HG02759 (cell line): ENCODE measurements around the gene TCAIM.
"Not testable (repeated sequence)": the region's sequence is repeated elsewhere in the genome, so short reads cannot be mapped to it uniquely, and the experiment has no call there.

Experiments used
- ATAC-seq: cut with Tn5 transposase; IDR thresholded peaks from one replicate; pipeline ENCODE4 v1.9.1; 2021; ENCODE audit warnings: mild to moderate bottlenecking, moderate library complexity; ENCODE audit not compliant: unreplicated experiment

Gene TCAIM

DNA sequence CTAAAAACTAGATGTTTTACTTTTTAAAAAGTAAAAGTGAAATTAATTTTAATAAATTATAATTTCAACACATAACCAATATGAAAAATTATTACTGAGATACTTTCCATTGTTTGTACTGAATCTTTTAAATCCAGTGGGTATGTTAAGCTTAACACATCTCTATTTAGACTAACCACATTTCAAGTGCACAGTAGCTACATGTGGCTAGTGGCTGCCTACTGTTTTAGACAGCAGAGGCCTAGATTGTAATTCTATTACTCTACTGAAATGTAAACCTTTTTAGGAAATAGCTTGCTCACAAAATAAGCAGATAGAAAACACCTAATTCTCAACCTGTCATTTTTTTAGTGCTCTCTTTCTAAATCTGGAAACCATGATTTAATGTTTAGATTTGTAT is 4.9 kb downstream of the TCAIM start:
- no peak for ATAC-seq

DNA sequence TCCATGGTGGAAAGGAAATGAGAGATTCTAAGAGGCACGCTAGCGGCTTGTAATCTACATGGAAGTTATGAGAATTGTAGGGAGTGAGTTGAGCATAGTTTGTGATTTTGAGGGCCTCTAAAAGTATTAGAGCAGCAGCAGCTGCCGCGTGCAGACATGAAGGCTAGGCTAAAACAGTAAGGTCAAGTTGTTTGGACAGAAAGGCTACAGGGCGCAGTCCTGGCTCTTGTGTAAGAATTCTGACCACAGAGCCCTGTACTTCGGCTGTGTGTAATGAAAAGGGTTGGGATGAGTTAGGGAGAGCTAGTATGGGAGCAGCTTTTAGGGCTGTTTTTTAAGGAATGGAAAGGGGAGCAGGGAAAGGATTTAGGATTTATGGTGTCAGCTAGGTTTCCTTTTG is 8.0 kb downstream of the TCAIM start:
- ATAC-seq = not testable (repeated sequence)

DNA sequence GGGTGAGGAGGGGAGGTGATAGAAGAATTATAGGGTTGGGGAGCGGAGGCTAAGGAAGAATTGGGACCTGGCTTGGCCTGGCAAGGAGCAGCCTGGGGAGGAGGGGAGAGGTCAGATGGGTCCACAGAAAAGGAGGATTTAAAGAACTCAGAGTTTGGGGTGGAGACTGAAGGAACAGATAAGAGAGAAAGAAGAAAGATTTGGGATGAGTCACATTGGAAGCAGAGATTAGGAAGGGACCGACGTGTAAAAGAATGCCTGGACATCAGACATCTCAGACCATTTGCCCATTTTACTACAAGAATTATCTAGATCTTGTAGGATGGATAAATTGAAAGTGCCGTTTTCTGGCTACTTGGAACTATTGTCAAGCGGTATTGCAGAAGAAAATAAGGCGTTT is 10.4 kb downstream of the TCAIM start:
- no peak for ATAC-seq

DNA sequence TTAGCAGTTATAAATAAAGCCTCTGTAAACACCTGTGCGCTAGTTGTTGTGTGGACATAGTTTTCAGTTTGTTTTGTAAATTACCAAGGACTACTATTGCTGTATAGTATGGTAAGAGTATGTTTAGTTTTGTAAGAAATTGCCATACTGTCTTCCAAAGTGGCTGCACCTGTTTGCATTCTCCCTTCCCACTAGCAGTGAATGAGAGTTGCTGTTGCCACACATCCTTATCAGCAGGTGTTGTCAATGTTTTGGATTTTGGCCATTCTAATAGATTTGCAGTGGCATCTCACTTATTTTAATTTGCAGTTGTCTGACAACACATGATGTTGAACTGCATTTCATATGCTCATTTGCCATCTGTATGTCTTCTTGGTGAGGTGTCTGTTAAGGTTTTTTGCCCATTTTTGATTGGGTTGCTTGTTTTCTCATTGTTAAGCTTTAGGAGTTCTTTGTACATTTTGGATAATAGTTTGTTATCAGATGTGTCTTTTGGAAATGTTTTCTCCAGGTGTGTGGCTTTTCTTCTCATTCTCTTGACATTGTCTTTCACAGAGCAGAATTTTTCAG is 14.9 kb downstream of the TCAIM start:
- ATAC-seq = no peak

DNA sequence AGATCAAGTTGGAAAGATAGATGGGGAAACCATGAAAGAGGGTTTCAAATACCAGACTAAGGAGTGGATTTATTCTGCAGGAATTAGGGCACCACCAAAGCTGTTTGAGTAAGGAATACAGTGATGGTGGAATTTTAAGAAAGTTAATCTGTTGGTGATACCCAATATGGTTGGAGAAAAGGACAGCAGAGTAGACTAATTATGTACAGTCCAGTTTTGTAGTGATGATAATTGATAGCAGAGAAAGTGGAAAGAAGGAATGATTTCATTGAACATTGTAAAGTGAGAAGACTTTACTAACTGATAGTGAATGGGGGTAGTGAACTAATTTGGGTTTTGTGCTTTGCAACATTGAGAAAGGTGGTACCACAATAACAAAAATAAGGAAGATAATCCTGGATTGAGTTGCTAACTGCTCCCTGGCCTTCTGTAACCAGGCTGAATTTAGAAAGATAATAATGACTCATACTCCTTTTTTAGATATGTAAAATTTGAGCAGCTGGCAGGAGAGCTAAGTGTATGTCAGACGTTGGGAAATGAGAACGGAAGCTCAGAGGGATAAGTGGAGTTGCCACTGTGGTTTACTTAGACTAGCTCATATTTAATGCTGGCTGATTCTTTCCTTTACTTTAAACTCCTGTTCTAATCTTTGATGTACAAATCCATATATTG is 16.9 kb downstream of the TCAIM start:
- no peak for ATAC-seq

DNA sequence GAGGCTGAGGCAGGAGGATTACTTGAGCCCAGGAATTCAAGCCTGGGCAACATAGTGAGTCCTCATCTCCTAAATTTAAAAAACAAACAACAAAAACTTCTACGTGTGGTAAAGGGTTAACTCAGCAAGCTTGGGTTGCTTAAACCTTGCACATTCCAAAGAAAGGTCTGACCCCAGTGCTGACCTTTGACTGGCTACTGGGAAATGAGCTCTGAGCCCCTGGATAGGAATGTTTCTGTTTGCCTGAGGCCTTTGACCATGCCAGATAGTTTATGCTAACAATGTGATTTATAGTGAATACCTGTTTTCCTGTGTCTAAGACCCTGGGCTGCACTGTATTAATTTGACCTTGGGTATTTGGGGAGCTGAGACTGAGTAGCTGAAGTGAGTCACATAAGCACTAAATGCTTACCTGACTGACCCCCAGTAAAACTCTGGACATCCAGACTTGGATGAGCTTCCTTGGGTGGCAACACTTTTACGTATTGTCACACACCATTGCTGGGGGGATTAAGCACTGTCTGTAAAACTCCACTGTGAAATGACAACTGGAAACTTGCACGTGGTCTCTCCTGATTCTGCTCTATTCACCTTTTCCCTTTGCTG is 20.7 kb downstream of the TCAIM start:
- no peak for ATAC-seq

DNA sequence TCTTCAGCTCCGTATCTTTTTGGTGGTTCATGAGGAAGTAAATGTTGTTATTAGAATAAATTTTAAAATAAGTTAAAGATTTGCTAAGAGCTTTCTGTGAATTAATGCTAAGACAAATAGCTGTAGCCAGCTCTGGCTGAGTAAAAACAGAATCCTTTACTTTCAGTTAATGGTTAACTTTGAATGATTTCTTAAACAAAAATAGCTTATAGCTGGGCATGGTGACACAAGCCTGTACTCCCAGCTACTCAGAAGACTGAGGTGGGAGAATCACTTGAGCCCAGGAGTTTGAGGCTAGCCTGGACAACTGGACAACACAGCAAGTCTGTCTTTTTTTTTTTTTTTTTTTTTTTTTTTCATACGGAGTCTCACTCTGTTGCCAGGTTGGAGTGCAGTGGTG is 25.0 kb downstream of the TCAIM start:
- ATAC-seq = no peak

DNA sequence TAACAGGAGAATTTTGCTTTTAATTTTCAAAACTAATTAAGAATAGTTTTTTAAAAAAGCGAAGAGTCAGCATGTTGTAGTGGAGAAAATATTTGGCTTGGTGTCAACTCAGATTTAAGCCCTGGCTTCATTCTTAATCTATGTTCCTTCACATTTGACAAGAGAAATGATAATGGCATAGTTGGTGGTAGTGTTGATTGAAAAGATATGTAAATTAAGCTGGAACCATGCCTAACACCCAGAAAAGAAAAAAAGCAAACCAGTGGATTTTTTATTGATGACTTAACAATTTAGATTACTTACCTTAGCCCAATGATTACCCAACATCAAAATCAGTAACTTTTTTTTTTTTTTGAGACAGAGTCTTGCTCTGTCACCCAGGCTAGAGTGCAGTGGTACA is 27.4 kb downstream of the TCAIM start:
- ATAC-seq = no peak

DNA sequence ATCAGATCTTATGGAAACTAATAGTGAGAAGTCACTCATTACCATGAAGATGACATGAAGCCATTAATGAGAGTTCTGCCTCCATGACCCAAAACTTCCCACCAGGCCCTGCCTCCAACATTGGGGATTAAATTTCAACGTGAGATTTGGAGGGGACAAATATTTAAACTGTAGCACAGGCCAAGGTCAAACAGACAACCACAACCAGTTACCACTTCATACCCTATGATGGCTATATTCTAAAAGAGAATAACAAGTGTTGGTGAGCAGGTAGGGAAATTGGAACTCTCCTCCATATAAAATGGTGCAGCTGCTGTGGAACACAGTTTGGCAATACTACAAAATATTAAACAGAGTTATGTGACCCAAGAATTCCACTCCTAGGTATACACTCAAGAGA is 36.9 kb downstream of the TCAIM start:
- no peak for ATAC-seq

DNA sequence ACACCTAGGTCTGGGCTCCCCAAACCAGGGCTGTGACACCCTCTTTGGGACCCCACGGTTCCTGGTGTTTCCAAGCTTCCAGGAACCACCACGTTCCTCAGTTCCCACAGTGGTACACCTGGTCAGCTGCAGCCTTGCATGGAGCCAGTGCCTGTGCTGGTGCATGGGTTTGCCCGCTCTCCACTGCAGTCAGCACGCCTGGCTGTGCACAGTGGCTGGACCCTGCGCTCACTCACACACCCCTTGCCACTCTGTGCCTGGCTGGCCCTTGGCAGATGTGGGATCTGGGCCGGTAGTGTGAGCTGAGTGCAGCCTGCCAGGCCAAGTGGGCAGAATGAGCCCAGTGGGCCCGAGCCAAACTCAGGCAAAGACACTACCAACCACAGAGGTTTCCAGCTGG is 48.8 kb downstream of the TCAIM start:
- ATAC-seq = no peak

DNA sequence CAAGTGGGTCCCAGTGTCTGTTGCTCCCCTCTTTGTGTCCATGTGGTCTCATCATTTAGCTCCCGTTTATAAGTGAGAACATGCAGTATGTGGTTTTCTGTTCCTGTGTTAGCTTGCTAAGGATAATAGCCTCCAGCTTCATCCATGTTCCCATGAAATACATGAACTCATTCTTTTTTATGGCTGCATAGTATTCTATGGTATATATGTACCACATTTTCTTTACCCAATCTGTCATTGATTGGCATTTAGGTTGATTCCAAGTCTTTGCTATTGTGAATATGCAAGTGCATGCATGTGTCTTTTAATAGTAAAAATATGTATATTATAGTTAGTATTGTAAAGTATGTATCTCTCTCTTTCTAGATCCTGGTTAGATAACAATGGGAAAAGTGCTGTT is 53.9 kb downstream of the TCAIM start:
- ATAC-seq = no peak

DNA sequence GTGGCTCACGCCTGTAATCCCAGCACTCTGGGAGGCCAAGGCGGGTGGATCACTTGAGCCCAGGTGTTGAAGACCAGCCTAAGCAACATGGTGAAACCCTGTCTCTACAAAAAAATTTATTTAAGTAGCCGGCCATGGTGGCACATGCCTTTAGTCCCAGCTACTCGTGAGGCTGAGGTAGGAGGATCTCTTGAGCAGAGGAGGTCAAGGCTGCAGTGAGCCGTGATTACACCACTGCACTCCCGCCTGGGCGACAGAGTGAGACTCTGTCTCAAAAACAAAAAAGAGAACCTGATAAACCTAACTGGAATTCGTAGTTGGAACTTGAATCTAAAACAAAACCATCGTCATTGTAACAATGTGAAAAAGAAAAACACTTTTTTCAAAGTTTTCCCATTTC is 57.1 kb downstream of the TCAIM start:
- no peak for ATAC-seq

DNA sequence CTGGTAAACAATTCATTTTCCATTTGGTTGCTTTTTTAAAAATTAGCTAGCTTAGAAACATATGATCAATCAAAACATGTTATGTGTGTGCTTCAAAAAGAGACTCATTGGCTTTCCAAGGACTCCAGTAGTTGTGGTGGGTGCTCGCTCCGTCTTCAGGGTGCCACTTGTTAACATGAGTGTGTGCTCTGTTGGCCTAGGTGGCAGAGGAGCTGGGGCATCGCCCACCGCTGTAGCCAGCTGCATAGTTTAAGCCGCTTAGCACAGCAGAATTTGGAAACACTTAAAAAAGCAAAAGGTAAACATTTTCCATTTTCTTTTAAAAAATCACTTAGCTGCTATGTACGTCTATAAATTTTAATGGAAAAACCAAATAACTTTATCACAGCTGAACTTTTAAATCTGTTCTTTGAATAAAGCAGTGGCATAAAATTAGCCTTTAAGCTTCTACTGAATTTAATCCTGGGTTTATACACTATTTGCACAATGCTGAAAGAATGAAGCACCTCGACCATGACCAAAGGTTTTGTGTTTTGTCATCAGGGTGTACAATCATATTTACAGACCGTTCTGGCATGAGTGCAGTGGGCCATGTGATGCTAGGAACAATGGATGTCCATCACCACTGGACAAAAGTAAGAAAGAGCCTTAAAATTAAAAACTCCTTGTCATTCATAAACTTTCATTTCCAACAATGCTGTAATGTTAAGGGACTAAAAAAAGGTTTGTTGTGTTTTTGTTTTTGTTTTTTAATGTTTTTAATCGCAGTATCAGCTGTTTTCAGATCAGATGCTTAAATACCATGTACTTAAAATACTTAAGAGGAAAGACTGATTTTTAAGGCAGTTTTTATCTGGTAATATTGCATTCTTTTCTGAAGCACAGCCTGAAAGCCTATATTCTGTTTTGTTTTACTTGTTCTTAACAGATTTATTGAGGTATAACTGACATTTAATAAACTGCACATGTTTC is 57.9 kb downstream of the TCAIM start:
- no peak for ATAC-seq

DNA sequence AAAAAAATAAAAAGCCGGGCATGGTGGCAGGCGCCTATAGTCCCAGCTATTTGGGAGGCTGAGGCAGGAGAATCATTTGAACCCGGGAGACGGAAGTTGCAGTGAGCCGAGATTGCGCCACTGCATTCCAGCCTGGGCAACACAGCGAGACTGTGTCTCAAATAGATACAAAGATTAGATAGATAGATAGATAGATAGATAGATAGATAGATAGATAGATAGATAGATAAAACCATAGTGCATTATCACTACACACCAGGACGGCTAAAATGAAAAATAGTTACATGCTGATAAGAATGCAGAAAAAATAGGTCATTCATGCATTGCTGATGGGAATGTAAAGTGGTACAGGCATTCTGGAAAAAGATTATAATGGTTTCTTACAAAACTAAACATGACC is 59.7 kb downstream of the TCAIM start:
- ATAC-seq = not testable (repeated sequence)

DNA sequence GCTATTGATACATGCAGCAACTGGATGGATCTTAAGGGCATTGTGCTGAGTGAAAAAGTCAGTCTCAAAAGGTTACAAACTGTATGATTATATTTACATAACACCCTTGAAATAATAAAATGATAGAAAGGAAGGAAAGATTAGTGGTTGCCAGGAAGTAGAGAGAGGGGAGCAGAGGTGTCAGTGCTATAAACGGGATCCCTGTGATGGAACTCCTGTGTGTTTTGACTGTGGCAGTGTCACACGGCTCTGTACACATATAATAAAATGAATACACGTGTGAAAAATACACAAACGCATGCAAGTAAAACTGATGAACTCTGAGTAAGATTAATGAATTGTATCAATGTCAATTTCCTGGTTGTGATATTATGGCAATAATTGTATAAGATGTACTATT is 60.3 kb downstream of the TCAIM start:
- no peak for ATAC-seq

DNA sequence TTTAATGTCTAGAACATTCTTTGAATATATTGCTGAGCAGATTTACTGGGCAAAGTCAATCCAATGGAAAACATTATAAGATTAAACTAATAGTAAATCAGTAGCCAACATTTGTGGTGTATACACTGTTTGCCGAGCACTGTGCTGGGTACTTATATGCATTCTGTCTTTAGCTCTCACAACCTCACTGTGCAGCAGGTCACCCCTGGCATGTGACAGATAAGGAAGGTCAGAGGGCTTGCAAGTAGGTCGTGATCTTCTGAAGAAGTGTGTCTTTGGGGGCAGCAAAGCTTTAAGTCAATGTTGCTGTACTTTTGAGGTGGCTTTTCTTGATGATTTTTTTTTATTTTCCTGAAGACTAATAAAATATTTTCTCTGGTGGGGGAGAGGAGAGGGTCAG is 62.2 kb downstream of the TCAIM start:
- no peak for ATAC-seq

DNA sequence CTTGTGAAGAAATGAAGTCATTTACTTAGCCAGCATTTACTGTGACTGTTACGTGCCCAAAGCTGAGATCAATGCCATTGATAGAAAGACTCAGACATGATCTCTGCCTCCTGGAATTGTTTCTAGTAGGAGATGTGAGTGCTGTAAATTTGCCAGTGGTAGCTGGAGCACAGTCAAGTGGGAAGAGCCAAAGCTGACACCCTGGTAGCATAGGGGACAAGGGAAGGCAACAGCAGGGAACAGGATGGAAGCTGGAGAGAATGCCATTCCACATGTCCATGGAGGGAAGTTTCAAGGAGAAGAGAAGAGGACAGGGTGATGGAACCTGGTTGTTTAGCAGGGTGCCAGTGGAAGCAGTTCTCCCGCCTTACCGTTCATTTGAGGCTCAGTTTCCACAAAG is 64.0 kb downstream of the TCAIM start:
- ATAC-seq = no peak

DNA sequence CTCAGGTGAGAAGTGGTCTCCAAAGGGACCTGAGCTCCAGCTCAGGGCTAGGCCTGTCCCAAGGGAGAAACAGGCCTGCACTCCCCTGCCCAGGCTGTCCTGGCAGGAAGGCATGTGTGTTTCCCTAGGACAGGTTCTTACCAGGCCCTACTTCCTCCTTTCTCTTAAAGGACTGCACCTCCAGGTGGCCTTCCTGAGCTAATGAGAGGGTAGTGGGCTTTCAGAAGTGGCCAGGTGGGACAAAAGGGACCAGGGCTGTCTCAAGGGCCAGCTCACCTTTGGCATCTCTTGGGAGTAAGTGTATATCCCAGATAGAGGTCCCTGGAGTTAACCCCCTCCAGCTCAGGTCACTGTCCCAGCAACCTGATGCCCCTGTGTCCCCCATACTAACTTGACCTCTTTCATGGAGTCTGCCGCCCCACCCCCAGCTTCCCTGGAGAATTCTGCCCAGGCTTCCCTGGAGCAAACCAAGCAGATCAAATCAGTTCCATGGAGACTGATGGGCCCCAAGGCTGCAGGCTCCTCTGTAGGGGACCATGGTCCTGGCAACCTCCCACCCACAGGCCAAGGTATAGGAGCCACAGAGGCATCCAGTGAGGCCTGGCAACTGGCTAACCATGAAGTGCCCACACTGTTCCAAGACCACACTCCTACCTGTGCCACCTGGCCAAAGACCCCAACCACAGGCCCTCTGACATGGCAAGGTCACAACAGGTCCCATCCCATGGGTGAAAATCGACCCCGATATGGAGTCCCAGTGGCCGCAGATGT is 71.3 kb downstream of the TCAIM start:
- no peak for ATAC-seq

DNA sequence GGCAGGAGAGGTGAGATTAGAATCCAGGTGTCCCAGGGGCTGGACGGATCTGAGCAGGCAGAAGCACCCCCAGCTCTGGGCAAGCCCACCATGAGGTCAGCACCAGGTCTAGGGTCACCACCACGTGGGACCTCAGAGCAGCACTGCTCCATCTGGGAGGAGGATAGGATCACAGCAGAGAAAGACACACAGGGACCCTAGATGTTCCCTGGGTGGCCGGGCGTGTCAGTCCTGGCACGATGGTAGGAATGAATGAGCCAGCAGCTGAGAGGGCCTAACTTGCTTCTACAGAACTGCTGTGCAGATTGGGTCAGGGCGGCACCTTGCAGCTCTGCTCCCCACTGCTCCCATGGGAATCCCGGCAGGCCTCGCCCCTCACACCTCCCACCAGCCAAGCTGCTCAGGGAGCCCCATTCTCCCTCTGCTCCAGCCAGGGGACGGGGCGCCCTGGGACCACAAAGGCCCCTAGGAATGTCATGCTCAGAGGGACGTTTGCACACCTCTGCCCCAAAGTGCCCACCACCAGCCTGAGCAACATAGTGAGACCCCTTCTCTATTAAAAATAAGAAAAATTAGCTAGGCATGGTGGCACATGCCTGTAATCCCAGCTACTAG is 72.6 kb downstream of the TCAIM start:
- ATAC-seq = no peak

DNA sequence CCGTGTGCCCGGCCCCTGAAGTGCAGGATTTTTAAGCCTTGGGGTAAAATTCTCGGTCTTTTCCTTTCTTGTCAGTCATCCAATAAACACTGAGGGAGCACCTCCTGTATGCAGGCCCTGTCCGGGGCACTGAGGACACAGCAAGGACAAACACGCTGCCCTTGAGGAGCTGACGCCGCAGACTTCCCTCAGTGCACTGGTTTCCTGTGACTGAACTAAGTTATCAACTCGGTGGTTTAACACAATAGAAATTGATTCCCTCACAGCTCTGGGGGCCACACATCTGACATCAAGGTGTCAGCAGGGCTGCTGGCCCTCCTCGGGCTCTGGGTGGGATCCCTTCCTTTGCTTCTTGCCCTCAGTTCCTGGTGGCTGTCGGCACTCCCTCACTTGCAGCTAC is 73.8 kb downstream of the TCAIM start:
- no peak for ATAC-seq
